ENCODE measurements around the gene OR51G2.

Gene OR51G2

DNA sequence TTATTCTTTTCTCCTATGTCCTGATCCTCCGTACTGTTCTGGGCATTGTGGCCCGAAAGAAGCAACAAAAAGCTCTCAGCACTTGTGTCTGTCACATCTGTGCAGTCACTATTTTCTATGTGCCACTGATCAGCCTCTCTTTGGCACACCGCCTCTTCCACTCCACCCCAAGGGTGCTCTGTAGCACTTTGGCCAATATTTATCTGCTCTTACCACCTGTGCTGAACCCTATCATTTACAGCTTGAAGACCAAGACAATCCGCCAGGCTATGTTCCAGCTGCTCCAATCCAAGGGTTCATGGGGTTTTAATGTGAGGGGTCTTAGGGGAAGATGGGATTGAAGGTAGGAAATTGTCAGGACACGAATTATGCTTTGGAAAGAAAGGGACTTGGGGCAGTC, 36.6 kb downstream of the OR51G2 start:
- TF ChIP-seq, protein P1, sequence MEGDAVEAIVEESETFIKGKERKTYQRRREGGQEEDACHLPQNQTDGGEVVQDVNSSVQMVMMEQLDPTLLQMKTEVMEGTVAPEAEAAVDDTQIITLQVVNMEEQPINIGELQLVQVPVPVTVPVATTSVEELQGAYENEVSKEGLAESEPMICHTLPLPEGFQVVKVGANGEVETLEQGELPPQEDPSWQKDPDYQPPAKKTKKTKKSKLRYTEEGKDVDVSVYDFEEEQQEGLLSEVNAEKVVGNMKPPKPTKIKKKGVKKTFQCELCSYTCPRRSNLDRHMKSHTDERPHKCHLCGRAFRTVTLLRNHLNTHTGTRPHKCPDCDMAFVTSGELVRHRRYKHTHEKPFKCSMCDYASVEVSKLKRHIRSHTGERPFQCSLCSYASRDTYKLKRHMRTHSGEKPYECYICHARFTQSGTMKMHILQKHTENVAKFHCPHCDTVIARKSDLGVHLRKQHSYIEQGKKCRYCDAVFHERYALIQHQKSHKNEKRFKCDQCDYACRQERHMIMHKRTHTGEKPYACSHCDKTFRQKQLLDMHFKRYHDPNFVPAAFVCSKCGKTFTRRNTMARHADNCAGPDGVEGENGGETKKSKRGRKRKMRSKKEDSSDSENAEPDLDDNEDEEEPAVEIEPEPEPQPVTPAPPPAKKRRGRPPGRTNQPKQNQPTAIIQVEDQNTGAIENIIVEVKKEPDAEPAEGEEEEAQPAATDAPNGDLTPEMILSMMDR (IDR thresholded peaks at IDR 0.05; ENCODE audit: control insufficient read depth, insufficient read depth, low read depth, low read length, missing control alignments), result no peak
- H3K4me3 ChIP-seq (ENCODE audit: control insufficient read depth, low read depth, low read length), result no peak overlapping the region
- no peak for DNase-seq (ENCODE audit: low read depth)

DNA sequence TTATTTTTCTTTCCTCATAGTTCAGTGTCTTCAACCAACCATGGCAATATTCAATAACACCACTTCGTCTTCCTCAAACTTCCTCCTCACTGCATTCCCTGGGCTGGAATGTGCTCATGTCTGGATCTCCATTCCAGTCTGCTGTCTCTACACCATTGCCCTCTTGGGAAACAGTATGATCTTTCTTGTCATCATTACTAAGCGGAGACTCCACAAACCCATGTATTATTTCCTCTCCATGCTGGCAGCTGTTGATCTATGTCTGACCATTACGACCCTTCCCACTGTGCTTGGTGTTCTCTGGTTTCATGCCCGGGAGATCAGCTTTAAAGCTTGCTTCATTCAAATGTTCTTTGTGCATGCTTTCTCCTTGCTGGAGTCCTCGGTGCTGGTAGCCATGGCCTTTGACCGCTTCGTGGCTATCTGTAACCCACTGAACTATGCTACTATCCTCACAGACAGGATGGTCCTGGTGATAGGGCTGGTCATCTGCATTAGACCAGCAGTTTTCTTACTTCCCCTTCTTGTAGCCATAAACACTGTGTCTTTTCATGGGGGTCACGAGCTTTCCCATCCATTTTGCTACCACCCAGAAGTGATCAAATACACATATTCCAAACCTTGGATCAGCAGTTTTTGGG, 37.2 kb downstream of the OR51G2 start, which contains the start of gene OR51T1:
Gene OR51T1 (plus strand): TSS at position 41 of the 641 bp plus-strand sequence. CDS start 0 bp downstream, at position 41.
- no peak for DNase-seq (ENCODE audit: low read depth)
- TF ChIP-seq, protein P1 (IDR thresholded peaks at IDR 0.05; ENCODE audit: control insufficient read depth, insufficient read depth, low read depth, low read length, missing control alignments), result no peak
- no peak within 1 kb of the TSS for H3K4me3 ChIP-seq (ENCODE audit: control insufficient read depth, low read depth, low read length)

DNA sequence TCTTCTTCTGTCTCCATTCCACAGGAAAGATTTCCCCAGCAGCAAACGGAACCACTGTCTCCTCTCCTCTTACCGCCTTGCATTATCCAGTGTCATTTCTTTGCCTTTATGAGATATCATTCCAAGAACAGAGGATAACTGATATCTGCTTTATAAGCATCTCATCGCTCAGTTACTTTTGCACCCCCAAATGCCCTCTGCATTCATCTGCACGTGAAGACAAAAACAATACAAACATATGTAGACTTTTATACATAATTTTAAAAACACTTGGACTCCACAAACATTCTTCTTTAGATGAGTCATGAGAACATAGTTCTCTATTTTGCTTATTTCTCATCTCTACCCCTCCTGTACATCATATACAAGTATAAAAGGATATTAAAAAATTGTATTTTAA, 38.0 kb downstream of the OR51G2 start:
- DNase-seq (ENCODE audit: low read depth), result no peak
- TF ChIP-seq, protein P1 (IDR thresholded peaks at IDR 0.05; ENCODE audit: control insufficient read depth, insufficient read depth, low read depth, low read length, missing control alignments), result no peak
- H3K4me3 ChIP-seq (ENCODE audit: control insufficient read depth, low read depth, low read length), result no peak overlapping the region

DNA sequence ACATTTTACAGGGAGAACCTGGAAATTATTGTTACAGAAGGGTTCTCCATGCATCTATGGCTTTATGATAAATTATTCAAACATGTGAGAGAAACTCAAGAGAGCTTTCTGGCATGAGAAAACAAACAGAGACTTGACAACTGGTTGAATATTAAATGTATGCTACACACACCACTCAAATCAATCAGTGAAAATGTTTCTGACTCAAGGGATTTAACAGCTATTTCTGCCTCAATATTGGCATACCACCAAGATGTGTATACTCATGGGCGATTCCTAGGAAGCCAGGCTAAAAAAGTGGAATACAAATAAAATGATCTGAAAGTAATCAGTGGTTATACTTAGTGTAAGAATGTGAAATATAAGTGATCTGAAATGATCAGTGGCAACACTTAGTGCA, 53.3 kb downstream of the OR51G2 start:
- no peak overlapping the region for H3K4me3 ChIP-seq (ENCODE audit: control insufficient read depth, low read depth, low read length)
- TF ChIP-seq, protein P1 (IDR thresholded peaks at IDR 0.05; ENCODE audit: control insufficient read depth, insufficient read depth, low read depth, low read length, missing control alignments), result no peak
- DNase-seq (ENCODE audit: low read depth), result no peak

DNA sequence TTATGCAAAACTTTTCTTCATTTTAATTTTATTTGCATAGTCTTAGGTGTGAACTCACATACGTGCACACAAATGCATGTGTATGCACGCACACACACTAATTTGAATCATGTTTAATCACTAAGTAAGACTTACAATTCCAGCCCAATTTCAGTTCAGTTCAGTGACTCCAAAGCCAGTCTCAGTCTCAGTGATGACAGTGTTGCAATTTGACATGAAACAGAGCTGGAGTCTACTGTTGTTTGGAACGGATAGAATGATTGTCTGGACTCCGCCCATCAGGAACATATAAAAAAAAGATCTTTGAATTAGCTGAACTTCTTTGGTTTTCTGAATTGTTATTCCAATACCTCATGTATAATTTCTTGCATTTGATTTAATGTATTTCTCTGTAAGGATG, 55.3 kb downstream of the OR51G2 start:
- TF ChIP-seq, protein P1 (IDR thresholded peaks at IDR 0.05; ENCODE audit: control insufficient read depth, insufficient read depth, low read depth, low read length, missing control alignments), result no peak
- no peak overlapping the region for H3K4me3 ChIP-seq (ENCODE audit: control insufficient read depth, low read depth, low read length)
- no peak for DNase-seq (ENCODE audit: low read depth)
